GM12878 (cell line): ENCODE measurements around the gene EIF6.

Source experiments
- CBFB ChIP-seq: IDR thresholded peaks from 2 replicates; pipeline ENCODE4 v1.6.1; 2016; ENCODE audit warnings: antibody characterized with exemption, low read depth
- CEBPB ChIP-seq, 2 experiments: fragments of 150-350 bp in 1 of 2; IDR thresholded peaks; 2 replicates each; pipeline ENCODE4 v1.6.1; 2012 to 2014; ENCODE audit warnings: low read depth in 2 of 2, low read length in 2 of 2, borderline replicate concordance in 1 of 2, inconsistent platforms in 1 of 2
- CREB1 ChIP-seq: IDR thresholded peaks from 2 replicates; pipeline ENCODE4 v1.6.1; 2012; ENCODE audit warnings: low read depth, mild to moderate bottlenecking, inconsistent platforms
- EZH2 ChIP-seq: IDR thresholded peaks from 2 replicates; pipeline ENCODE4 v1.6.1; 2012; ENCODE audit warnings: low read depth, mild to moderate bottlenecking, control low read depth, inconsistent platforms, low read length, borderline replicate concordance; ENCODE audit not compliant: control insufficient read depth
- MXI1 ChIP-seq: fragments of 150-350 bp; IDR thresholded peaks from 2 replicates; pipeline ENCODE4 v1.6.1; 2011; ENCODE audit warnings: low read depth, mild to moderate bottlenecking, inconsistent platforms, low read length, improper control_type of control experiment
- POLR2A ChIP-seq: IDR thresholded peaks from 2 replicates; pipeline ENCODE4 v1.6.1; 2011; ENCODE audit warnings: low read depth, mild to moderate bottlenecking, low read length
- POLR2AphosphoS2 ChIP-seq: IDR thresholded peaks from 2 replicates; pipeline ENCODE4 v1.6.1; 2011; ENCODE audit warnings: low read depth, mild to moderate bottlenecking, low read length, improper control_type of control experiment, moderate library complexity
- SP1 ChIP-seq: IDR thresholded peaks from one replicate; pipeline ENCODE4 v1.6.1; 2011; ENCODE audit warnings: low read depth, low read length
- TCF12 ChIP-seq: IDR thresholded peaks from 2 replicates; pipeline ENCODE4 v1.6.1; 2011; ENCODE audit warnings: low read depth, mild to moderate bottlenecking, low read length
- ZSCAN29 ChIP-seq: fragments of 450-650 bp; IDR thresholded peaks from 2 replicates; pipeline ENCODE4 v1.6.1; 2017; ENCODE audit warnings: mild to moderate bottlenecking, moderate library complexity
- TF ChIP-seq, protein P1 (sequence below): IDR thresholded peaks from 2 replicates; pipeline ENCODE4 v1.6.1; 2011; ENCODE audit warnings: low read depth, mild to moderate bottlenecking, low read length, moderate library complexity, borderline replicate concordance; ENCODE audit errors: extremely low read depth
- TF ChIP-seq, protein P2 (sequence below), 3 experiments: IDR thresholded peaks in 2 of 3; conservative IDR thresholded peaks in 1 of 3; 2 replicates each; pipeline ENCODE4 v1.5.1; 2011; ENCODE audit warnings: low read depth in 3 of 3, low read length in 3 of 3, mild to moderate bottlenecking in 3 of 3, control low read depth in 2 of 3, moderate library complexity in 2 of 3, inconsistent platforms in 1 of 3, mixed read lengths in 1 of 3; ENCODE audit not compliant: control insufficient read depth in 2 of 3, insufficient read depth in 1 of 3; ENCODE audit errors: extremely low read depth in 1 of 3

DNA sequence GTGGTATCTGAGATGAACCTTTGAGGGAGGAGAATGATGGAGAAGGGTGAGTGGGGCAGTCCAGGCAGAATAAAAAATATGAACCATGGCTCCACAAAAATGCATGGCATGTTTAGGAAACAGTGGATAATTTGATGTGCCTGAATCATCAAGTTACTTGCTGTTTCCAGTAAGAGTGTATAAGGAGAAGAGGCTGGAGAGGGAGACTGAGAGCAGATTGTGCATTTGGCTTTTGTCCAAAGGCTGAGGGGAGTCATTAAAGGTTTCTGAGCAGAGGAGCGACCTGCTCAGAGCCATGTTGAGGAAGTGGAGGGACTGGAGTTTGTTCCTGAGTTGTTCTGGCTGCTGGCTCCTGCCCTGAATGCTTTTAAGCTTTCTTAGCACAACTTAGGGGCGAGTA, 52.0 kb downstream of the EIF6 start:
- TF ChIP-seq, protein P1, sequence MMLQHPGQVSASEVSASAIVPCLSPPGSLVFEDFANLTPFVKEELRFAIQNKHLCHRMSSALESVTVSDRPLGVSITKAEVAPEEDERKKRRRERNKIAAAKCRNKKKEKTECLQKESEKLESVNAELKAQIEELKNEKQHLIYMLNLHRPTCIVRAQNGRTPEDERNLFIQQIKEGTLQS, result no peak
- TF ChIP-seq CEBPB (IDR thresholded peaks at IDR 0.05; ENCODE audit: borderline replicate concordance in 1 of 2, low read depth in 2 of 2, low read length in 2 of 2) (no peak), CREB1 (no peak), POLR2AphosphoS2 (no peak), SP1 (no peak), EZH2 (no peak), POLR2A (no peak), CBFB (no peak), TCF12 (no peak), MXI1 (no peak), ZSCAN29 (no peak)
- TF ChIP-seq, protein P2, sequence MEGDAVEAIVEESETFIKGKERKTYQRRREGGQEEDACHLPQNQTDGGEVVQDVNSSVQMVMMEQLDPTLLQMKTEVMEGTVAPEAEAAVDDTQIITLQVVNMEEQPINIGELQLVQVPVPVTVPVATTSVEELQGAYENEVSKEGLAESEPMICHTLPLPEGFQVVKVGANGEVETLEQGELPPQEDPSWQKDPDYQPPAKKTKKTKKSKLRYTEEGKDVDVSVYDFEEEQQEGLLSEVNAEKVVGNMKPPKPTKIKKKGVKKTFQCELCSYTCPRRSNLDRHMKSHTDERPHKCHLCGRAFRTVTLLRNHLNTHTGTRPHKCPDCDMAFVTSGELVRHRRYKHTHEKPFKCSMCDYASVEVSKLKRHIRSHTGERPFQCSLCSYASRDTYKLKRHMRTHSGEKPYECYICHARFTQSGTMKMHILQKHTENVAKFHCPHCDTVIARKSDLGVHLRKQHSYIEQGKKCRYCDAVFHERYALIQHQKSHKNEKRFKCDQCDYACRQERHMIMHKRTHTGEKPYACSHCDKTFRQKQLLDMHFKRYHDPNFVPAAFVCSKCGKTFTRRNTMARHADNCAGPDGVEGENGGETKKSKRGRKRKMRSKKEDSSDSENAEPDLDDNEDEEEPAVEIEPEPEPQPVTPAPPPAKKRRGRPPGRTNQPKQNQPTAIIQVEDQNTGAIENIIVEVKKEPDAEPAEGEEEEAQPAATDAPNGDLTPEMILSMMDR (IDR thresholded peaks at IDR 0.05 in 2 of 3, conservative IDR thresholded peaks at IDR 0.05 in 1 of 3; ENCODE audit: control insufficient read depth in 2 of 3, extremely low read depth in 1 of 3, insufficient read depth in 1 of 3, low read depth in 3 of 3, low read length in 3 of 3), result no peak
